GM23338 (cell line): Measurements from ENCODE around the gene TENM4.

Source experiments
- CREB1 ChIP-seq: fragments of 250-450 bp; sonication (Bioruptor Pico); IDR thresholded peaks from 2 replicates; pipeline ENCODE4 v1.5.0; 2020; ENCODE audit warnings: low read depth, mild to moderate bottlenecking, moderate library complexity
- ETS1 ChIP-seq: IDR thresholded peaks from 2 replicates; pipeline ENCODE4 v1.6.1; 2016; ENCODE audit warnings: antibody characterized with exemption
- EZH2 ChIP-seq: fragments of 200-600 bp; sonication (generic); IDR thresholded peaks from one replicate; pipeline ENCODE4 v1.8.0; 2017; ENCODE audit warnings: antibody characterized with exemption, mild to moderate bottlenecking, low read depth; ENCODE audit not compliant: unreplicated experiment
- EZH2phosphoT487 ChIP-seq: fragments of 200-600 bp; sonication (generic); IDR thresholded peaks from one replicate; pipeline ENCODE4 v1.8.1; 2018; ENCODE audit warnings: antibody characterized with exemption; ENCODE audit not compliant: unreplicated experiment
- JUNB ChIP-seq: IDR thresholded peaks from one replicate; pipeline ENCODE4 v1.6.1; 2016; ENCODE audit warnings: antibody characterized with exemption; ENCODE audit not compliant: unreplicated experiment
- NANOG ChIP-seq: IDR thresholded peaks from 2 replicates; pipeline ENCODE4 v1.6.1; 2016; ENCODE audit warnings: antibody characterized with exemption, borderline replicate concordance
- POLR2AphosphoS5 ChIP-seq: IDR thresholded peaks from 2 replicates; pipeline ENCODE4 v1.6.1; 2016; ENCODE audit warnings: antibody characterized with exemption, low read depth
- REST ChIP-seq: IDR thresholded peaks from one replicate; pipeline ENCODE4 v1.6.1; 2018; ENCODE audit warnings: antibody characterized with exemption; ENCODE audit not compliant: unreplicated experiment
- ZNF462 ChIP-seq: fragments of 250-450 bp; sonication (Bioruptor Pico); IDR thresholded peaks from 2 replicates; pipeline ENCODE4 v1.5.0; 2020; ENCODE audit warnings: mild to moderate bottlenecking, moderate library complexity
- TF ChIP-seq, protein P1 (sequence below), 2 experiments: fragments of 200-600 bp in 1 of 2; sonication (generic) in 1 of 2; conservative IDR thresholded peaks; 2 replicates each; pipeline versions ENCODE4 v1.5.1 to v1.6.1; 2016 to 2017; ENCODE audit warnings: antibody characterized with exemption in 2 of 2, low read depth in 2 of 2, mild to moderate bottlenecking in 2 of 2, moderate library complexity in 1 of 2

GRCh38 chr11:79342686-79343085 is 98.1 kb downstream of the TENM4 start:
- TF ChIP-seq, protein P1, sequence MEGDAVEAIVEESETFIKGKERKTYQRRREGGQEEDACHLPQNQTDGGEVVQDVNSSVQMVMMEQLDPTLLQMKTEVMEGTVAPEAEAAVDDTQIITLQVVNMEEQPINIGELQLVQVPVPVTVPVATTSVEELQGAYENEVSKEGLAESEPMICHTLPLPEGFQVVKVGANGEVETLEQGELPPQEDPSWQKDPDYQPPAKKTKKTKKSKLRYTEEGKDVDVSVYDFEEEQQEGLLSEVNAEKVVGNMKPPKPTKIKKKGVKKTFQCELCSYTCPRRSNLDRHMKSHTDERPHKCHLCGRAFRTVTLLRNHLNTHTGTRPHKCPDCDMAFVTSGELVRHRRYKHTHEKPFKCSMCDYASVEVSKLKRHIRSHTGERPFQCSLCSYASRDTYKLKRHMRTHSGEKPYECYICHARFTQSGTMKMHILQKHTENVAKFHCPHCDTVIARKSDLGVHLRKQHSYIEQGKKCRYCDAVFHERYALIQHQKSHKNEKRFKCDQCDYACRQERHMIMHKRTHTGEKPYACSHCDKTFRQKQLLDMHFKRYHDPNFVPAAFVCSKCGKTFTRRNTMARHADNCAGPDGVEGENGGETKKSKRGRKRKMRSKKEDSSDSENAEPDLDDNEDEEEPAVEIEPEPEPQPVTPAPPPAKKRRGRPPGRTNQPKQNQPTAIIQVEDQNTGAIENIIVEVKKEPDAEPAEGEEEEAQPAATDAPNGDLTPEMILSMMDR (conservative IDR thresholded peaks at IDR 0.05; ENCODE audit: low read depth in 2 of 2): no peak
- TF ChIP-seq EZH2 (no peak), REST (no peak), POLR2AphosphoS5 (no peak), CREB1 (no peak), NANOG (no peak), EZH2phosphoT487 (no peak), ETS1 (no peak), ZNF462 (CRISPR knock-in tag) (no peak), JUNB (no peak)
